NCI-H1417 treated with DMSO at 0.1 percent for 48 hours (cell line): ENCODE data around the gene RNF157.

ENCODE experiments used
- DNase-seq: peaks from one replicate; lab custom pipeline; 2025; lab: John Stamatoyannopoulos, UW

The RNF157 gene

DNA sequence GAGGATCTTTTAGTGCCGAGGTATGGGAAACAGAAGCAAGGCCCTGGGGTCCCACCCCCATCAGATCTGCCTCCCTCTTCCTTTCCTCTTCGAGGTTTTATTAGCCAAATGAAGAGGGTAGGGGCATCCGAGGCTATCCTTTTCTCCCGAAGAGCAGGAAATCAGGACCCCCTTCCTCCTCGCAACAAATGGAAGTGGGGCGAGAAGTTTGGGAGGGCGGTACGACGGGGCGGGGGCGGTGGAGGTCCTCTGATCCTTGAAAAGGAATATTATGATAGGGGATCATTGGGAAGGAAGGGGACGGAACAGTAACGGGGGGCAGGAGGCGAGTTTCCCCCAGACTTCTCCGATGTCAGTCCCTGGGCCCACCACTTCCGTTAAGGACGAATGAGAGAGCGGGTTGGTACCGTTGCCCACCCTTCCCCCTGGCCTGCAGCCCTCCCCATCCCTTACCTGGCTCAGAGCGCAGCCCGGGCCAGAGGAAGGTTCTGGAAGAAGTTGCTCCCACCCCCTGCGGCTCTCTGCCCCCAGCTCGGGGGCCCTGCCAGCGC is 99.6 kb downstream of the RNF157 start:
- DNase-seq = no peak

DNA sequence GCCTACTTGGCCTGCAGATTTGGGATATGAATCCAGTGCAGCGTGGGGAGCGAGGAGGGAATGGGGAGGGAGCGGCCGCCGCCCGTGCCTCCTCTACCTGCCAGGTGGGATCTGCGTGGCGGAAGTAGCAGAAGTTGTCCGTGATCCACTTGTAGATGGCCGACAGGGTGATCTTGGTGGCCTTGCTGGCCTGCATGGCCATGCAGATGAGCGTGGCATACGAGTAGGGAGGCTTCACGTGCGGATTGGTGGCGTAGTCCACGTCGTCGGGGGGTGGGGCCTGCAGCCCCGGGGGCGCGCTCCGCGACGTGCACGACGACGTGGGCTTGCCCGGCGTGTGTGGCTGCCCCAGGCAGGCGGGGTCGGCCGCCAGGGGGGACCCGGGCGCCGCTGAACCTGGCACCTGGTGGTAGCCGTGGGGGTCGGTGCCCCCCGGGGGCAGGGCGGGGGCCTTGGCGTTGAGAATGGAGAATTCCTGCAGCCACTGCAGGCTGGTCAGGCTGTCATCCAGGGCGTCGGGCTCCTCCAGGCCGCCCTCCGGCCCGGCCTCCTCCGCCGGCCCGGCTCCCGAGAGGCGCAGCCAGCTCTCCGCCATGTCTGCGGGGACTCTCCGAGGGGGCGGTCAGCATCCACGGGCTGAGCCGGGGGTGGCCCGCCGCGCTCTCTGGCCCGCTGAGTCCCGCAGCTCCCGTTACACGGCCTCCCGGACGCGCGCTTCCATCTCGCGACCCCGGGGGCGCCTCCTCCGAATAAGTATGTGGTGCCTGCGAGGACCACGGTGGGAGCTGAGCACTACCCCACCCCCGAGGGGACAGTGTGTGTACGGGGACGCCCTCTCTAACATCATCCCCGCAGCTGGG is 100.3 kb downstream of the RNF157 start:
- DNase-seq = no peak

DNA sequence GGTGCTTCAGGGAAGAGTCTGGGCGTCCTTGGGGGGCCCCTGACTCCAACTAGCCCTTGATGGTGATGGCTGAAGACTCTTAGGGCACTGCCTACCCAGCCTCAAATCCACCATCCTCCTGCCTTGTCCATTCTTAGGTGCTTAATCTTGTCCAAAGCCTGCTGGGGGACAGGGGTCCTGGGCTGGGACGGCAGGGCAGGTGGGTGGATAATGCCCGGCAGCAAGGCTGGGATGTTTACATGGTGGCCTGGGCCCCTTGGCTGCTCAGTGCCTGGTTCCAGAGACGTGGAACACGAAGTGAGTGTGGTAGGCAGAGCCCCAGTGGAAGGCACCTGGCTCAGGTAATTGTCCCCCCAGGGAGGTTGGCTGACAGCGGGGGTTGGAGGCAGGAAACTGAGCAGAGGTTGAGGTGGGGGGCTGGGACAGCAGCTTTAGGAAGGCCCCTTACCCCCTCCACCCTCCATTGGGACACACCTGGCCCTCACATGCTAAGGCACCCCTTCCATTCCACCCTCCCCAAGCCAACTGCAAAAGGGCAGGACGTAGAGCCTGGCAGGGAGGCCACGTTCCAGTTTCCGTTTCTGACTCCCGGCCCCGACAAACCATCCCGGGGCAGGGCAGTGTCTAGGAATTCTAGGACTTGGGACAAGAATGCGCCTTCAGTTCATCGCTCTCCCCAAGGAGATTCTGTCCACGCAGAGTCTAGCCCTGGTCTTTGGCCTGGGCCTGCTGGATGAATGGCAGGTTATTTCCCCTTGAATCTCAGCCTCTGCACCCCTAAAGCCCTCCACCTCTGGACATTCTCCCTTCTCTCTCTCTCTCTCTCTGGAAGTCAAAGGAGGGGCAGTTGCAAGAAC is 101.2 kb downstream of the RNF157 start:
- DNase-seq = no peak

DNA sequence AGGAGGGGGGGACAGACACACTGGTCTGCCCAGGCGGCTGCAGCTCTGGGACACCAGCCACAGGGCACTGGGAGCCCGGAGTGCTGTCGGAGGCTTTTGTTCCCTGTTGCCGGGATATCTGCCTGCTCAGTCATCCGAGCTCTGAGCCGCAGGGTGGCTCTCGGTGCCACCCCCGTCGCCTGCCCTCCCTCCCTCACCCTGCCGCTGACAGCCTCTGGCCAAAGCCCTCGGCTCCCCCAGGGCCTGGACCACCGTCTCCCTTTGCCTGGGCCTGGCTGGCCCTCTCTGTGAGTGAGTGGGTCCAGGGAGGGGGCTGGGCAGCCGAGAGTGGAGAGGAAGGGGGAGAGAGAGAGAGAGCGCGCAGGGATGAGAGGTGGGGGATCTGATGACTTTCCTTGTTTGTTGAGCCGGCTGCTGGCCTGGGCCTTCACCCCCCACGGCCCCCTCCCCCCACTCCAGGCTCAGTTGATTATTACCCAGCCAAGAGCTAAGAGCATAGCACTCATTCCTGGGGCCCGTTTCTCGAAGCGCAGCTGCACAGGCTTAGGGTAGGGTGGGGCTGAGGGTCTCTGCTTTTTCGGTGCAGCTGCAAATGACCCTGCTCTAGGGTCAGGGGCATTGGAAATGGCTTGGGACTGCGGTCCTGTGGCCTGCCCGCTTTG is 101.9 kb downstream of the RNF157 start:
- no peak for DNase-seq

GRCh38 chr17:76137351-76138233 is 102.7 kb downstream of the RNF157 start:
- DNase-seq = no peak

- DNase-seq = no peak
These were observed 103.3 kb downstream of the RNF157 start for GRCh38 chr17:76137001-76137350.

DNA sequence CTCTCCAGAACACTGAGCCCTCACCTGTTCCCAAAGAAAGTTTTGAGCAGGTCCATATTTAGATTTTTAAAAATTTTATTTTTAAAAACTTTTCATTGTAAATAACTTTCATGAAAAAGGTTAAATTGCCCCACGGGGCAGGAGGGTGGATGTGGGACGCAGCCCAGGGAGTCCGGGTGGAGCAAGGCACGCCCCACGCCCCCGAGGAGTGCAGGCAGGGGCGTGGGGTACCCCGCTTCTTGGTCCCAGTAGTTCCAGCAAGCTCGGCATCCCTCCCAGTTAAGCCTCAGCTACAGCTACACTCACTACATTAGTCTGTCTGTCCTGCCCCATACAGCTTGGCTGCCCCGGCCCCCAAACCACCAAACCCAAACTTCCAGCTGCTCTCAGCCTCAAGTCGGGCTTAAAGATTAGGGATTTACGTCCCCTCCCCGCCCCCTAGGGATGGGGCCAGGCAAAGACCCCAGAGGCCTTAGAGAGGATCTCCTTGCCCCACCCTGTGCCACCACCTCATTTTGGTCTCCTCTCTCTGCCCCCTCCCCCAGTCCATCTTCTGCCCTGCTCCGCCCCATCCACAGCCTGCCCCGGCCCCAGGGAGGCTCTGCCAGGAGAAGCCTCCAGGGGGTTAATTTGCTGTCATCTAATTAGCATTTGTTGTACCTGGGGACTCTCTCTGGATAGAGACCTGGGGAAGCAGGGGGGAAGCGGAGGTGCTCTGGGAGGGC is 103.9 kb downstream of the RNF157 start:
- DNase-seq = no peak

DNA sequence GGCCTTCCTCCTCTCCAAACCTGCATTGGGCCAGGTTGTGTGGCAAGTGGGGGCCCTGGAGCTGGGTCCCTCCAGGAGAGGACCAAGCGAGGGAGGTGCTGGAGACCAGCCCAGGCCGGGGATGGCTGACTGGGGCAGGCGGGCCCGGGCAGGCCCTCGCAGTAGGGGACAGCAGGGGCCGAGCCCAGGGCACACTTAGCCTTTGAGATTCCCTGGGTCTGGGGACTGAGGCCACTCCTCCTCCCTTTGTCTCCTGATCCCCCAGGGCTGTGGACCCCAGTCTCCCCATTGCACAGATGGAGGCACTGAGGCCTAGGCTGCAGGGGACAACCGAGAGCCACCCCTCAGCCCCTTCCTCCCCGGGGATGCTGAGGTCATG is 104.5 kb downstream of the RNF157 start:
- DNase-seq = no peak

GRCh38 chr17:76134911-76135809 is 105.1 kb downstream of the RNF157 start:
- no peak for DNase-seq

DNA sequence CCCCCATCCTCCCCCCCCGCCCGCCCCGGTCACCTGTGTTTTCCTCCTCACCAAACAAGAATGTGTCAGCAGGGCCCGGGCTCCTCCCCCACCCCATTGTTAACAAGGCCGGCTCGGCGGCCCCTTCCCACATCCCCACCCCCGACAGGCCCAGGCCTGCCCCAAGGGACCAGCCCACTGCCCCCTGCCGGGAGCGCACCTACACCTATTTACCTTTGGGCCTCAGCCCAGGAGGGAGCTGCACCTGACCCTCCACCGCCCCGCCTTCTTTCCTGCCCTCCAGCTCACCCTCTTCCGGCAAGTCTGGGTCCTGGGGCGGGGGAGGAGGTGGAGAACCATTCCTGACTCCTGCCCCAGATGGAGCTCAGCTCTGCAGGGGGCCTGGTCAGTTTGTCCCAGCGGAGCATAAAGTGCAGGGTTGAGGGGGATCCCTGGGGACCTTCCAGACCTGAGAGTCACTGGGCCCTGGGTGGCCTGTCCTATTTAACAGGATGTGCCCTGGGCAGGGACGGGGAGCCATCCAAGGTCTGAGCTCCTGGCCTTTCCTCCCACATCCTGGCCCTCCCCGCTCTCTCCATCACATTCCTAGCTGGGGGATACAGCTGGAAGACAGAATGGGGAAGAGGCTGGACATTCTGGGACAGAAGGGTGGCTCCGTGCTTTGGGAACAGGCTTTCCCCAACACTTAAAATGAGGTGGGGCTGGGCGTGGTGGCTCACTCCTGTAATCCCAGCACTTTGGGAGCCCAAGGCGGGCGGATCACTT is 107.5 kb downstream of the RNF157 start:
- DNase-seq = peak; percentile 56

DNA sequence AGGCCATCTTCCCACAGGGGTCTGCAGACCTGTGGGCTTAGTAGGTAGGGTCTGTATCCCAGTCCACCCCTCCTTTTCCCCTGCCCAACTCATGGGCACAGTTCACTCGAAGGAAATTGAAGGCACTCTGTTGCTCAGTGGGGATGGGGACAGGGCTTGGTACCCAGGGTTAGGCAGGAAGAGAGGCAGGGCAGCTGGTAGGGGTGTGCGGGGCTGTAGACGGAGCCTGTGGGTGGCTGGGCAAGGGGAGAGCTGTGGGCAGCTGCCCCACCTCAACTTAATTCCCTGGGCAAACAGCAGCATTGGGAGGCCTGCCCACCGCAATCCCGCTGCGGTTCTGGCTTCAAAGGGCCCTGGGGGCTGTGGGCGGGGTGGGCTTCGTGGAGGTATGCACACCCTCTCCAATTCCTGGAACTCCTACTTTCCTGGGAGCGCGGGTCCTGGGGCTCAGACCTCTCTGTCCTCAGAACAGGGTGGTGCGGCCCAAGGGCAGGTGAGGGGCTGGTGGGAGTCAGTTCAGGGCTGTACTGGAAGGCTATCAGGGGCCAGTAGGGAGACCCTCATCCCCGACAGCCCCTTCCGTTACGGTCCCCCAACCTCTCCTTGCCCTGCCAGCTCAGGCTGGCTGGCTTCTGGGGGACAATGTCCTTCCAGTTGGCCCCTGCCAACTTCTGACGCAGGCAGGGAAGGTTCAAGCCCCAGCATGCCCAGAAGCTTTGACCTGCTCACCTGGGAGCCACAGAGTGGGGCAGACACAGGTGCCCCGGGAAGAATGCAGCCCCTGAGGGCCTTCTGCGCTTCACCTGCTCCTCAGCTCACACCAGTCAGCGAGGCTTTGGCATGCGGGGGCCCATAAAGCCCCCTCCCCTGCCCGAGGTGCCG is 108.4 kb downstream of the RNF157 start:
- DNase-seq = no peak

DNA sequence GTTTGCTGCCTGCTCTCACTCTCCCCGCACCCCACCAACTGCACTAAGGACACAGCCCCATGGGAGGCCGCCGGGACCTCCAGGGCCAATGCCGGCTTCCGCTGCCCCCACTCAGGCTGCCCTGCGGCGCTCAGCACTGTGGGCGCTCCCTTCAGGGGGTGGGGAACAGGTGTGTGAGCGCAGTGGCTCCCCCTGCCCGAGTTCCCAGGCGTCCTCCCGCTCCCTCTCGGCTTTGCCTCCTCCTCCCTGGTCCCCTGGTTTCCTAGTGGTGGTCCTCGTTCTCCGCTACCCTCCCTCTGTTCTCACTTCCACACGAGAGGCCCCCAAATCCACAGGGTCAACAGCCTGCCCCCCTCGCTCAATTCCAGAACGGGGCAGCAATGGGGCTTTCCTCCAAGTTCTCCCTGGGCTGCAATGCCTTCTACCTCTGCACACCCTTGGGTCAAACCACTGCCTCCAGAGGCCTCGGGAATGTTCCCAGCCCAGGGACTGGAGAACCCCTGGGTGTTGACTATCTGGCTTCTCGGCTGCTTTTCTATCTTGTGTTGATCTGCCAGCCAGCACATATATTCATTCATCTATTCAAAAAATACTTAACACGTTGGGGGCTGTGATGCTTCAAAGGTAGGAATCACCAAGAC is 109.1 kb downstream of the RNF157 start:
- DNase-seq = no peak

- DNase-seq = no peak
These were observed 109.8 kb downstream of the RNF157 start for GRCh38 chr17:76130473-76130872.

GRCh38 chr17:76125922-76126321 is 114.4 kb downstream of the RNF157 start:
- no peak for DNase-seq

GRCh38 chr17:76125391-76125675 is 115.0 kb downstream of the RNF157 start:
- DNase-seq = no peak

DNA sequence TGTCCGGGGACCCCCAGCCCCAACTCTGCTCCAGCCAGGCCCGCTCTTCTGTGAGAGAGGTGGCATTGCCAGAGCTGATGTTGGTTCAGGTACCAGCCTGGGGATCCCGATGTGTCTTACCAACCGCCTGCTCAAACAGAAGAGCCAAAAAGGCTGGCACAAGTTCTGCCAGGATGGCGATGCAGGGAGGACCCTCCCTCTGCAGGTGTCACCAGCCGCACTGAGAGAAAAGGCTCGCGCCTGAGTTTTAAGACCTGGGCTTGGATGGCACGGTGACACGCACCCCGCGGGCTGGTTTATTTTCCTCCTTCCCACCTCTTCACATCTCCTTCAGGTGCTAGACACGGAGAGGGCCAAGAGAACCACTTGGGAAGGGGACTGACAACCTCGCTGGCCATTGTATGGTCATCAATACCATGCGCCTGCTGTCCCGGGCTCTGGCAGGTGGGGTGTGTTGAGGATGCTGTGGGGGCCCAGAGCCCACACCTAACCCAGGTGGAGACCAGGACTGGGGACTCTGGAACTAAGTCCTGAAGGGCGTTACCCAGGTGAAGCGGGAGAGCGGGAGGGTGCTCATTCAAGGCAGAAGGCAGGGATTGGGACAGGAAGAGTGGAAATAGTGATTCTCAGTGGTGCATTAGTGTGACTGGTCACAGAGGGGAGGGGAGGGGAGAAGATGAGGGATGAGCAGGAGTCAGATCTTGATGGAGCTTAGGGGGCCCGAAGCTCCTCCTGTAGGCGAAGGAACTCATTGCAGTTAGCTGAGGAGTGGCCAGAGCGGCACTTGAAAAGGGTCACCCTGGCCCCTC is 115.5 kb downstream of the RNF157 start:
- DNase-seq = no peak
